Putamen (tissue), 1 donor: Measurements from ENCODE around the gene LRRC15.

ENCODE experiments used
- DNase-seq: peaks from one replicate; pipeline ENCODE4 v3.0.0-alpha.2; 2016; ENCODE audit warnings: low spot score

The LRRC15 gene

DNA sequence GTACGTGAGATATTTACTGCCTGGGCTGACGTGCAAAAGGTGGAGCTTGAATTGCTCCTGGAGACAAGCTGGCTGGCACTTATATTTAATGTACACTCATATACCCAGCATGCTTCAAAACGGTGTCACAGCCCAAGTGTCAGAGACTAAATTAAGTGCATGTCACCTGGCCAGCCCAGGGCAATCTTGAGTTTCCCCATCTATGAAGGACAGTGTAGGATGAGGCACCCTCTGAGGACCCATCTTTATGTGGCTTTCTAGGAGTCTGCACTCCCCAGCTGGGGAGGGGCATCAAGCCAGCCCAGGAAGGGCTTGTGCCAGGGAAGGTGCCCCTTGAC is 5.3 kb downstream of the LRRC15 start:
- no peak for DNase-seq

GRCh38 chr3:194360568-194360967 is 9.0 kb downstream of the LRRC15 start:
- no peak for DNase-seq

- no peak for DNase-seq
These were observed 11.9 kb downstream of the LRRC15 start for GRCh38 chr3:194357681-194358080.

GRCh38 chr3:194355379-194355778 is 14.2 kb downstream of the LRRC15 start:
- no peak for DNase-seq

- DNase-seq: no peak
These were observed 15.2 kb downstream of the LRRC15 start for GRCh38 chr3:194354315-194354714.

DNA sequence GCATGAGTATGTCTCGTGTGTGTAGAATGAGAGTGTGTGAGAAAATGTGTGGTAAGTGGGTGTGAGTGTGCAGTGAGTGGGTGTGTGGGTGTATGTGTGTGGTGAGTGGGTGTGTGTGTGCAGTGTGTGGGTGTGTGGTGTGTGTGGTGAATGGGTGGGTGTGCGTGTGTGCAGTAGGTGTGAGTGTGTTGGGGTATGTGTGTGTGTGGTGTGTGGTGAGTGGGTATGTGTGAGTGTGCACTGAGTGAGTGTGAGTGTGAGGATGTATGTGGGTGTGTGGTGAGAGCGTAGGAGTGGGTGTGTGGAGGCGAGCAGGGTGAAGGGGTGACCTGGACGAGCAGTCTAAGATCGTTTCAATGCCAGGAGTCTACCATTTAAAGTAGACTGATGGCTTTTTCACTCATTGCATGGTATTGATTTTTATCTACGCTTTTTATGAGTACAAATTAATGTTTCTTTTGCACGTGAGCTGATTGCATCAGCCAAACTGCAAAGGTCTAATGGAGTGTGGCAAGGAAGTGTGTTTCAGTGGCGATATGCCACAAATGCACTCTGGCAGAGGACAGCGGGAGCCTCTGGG is 16.8 kb downstream of the LRRC15 start:
- no peak for DNase-seq

- DNase-seq: no peak
These were observed 17.5 kb downstream of the LRRC15 start for GRCh38 chr3:194351952-194352536.

DNA sequence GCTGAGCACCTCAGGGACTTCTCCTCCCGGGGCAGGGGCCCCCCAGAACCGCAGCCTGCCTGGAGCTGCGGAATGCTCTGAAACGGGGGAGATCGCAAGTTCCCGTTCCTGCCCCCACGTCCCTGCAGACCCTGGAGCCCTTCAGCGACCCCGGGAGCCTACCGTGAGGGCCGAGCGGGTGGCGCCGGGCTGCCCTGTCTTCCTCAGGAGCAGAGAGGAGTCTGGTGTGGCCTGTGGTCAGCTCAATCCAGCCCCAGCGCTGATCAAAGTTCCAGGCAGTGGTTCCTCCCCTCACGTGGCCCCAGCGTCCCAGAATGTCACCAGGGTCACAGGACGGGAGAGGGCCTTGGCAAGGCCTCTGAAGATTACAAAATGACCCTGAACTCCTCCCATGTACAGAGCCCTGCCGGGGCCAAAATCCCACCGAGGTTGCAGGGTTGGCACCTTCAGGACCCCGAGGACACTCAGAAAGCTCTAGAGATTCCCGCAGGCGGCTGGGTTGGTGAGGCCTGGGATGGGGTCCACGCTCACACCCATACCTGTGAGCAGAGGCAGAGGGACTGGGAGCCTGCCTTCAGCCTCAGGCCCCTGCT is 18.4 kb downstream of the LRRC15 start, which contains the start of gene CPN2:
Gene CPN2 (minus strand): TSS at position 249 of the 593 bp plus-strand sequence. CDS start 8,626 bp downstream, outside the sequence.
- no peak for DNase-seq

DNA sequence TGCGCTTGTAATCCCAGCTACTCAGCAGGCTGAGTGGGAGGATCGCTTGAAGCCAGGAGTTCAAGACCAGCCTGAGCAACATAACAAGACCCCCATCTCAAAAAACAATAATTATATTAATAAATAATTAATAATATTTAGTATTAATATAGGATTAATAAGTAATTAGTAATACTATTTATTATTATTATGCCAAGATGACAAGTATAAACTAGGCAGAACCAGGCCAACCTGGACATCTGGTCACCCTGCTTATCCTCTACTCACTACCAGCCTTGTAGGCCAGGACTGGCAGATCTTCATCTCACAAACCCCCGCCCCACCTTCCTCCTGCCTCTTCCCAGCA is 18.8 kb downstream of the LRRC15 start:
- DNase-seq: no peak

DNA sequence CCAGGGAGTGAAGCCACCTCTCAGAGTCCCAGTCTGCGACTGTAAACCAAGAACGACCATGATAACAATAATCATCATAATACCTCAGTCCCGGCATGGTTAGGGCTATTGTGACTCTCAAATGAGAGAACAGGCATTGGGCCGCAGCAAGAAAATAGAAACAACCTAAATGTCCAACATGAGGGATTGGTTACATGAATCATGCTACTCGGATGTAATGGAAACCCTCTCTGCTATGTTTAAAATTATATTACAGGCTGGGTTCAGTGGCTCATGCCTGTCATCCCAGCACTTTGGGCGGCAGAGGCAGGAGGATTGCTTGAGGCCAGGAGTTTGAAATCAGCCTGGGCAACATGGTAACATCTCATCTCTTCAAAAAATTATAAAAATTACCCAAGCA is 21.2 kb downstream of the LRRC15 start:
- no peak for DNase-seq

GRCh38 chr3:194346621-194347020 is 22.9 kb downstream of the LRRC15 start:
- no peak for DNase-seq

GRCh38 chr3:194346035-194346434 is 23.5 kb downstream of the LRRC15 start:
- no peak for DNase-seq

- peak; percentile 32 for DNase-seq
These were observed 25.5 kb downstream of the LRRC15 start for GRCh38 chr3:194344012-194344411.

DNA sequence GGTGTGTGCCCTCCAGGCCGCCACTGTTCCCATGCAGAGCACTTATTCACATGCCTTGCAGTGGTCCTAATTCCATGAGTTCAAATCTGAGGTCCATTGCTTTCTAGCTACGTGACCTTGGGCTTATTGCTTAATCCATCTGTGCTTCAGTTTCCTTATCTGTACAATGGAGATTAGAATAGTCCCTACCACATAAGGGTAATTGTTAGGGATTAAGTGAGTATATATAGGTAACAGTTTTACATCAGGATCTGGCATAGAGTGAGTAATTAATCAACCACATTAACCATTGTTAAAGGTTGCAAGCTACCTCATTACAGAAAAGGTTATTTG is 26.0 kb downstream of the LRRC15 start:
- no peak for DNase-seq

- DNase-seq: no peak
These were observed 26.5 kb downstream of the LRRC15 start for GRCh38 chr3:194342861-194343560.

GRCh38 chr3:194340757-194341400 is 28.7 kb downstream of the LRRC15 start:
- DNase-seq: no peak

GRCh38 chr3:194339840-194340239 is 29.7 kb downstream of the LRRC15 start:
- DNase-seq: no peak

GRCh38 chr3:194339356-194339755 is 30.2 kb downstream of the LRRC15 start:
- no peak for DNase-seq

GRCh38 chr3:194337965-194338753 is 31.4 kb downstream of the LRRC15 start:
- no peak for DNase-seq

DNA sequence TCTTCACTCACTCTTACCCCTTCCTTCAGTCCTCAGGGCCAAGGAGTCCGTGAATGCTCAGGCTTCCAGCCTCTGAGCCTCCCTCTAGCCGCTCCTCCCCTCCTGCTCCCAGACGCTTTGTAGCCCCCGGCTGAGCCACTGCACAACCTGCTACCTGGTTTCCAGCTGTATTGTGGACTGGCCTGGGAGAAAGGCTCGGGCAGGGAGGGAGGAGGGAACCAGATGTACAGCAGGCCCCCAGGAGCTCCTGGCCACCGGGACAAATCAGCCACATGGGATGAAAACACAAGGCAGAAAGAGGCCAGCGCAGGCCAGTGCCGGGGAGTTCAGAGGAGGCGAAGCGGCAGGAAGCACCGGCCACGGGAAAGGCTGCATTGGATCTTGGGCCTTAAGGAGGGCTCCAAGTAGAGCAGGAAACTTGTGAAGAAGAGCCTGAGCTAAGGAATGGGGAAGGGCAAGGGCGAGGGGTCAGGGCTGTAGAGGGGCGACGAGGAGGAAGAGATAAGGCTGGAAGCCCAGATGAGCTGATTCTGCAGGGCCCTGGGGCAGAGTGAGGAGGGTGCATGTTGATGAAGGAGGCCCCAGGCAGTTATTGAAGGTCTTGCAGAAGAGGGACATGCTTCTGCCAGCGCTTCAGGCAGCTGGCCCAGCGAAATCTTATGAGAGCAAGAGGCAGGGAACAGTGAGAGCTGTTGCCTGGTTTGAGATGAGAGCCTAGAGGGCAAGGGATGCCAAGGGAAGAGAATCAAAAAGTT is 32.8 kb downstream of the LRRC15 start:
- no peak for DNase-seq

GRCh38 chr3:194333981-194334320 is 35.6 kb downstream of the LRRC15 start:
- no peak for DNase-seq
